Amniotic epithelial cell (primary cell): ENCODE data around the gene CSTB.
"Not testable (repeated sequence)": the region's sequence is repeated elsewhere in the genome, so short reads cannot be mapped to it uniquely, and the experiment has no call there.

ENCODE experiments used
- DNase-seq: peaks from one replicate; pipeline ENCODE4 v3.0.0-alpha.2; 2010; ENCODE audit warnings: low read depth

Gene CSTB

GRCh38 chr21:43775795-43776430 lies at the start of gene CSTB:
Gene CSTB, minus strand, starts transcription at chr21:43776308. Its CDS starts 39 bp downstream, at chr21:43776269.
- no peak for DNase-seq

GRCh38 chr21:43825242-43825935 lies 49.3 kb upstream of the CSTB start:
- no peak for DNase-seq

GRCh38 chr21:43824333-43825241 lies 48.5 kb upstream of the CSTB start:
- DNase-seq: peak; percentile 44

GRCh38 chr21:43822741-43823140 lies 46.6 kb upstream of the CSTB start:
- DNase-seq: not testable (repeated sequence)

- not testable (repeated sequence) for DNase-seq
Observed at GRCh38 chr21:43822166-43822565, 46.1 kb upstream of the CSTB start.

- no peak for DNase-seq
Observed at GRCh38 chr21:43820466-43820865, 44.4 kb upstream of the CSTB start.

- no peak for DNase-seq
Observed at GRCh38 chr21:43819511-43820405, 43.6 kb upstream of the CSTB start.

GRCh38 chr21:43818685-43819084 lies 42.6 kb upstream of the CSTB start:
- no peak for DNase-seq

GRCh38 chr21:43817157-43818086 lies 41.3 kb upstream of the CSTB start:
- no peak for DNase-seq

GRCh38 chr21:43816611-43817071 lies 40.5 kb upstream of the CSTB start:
- no peak for DNase-seq

GRCh38 chr21:43815991-43816390 lies 39.9 kb upstream of the CSTB start:
- DNase-seq: no peak

GRCh38 chr21:43815107-43815613 lies 39.1 kb upstream of the CSTB start:
- no peak for DNase-seq

GRCh38 chr21:43814215-43815106 lies 38.4 kb upstream of the CSTB start:
- DNase-seq: no peak

- no peak for DNase-seq
Observed at GRCh38 chr21:43813656-43813980, 37.5 kb upstream of the CSTB start.

- no peak for DNase-seq
Observed at GRCh38 chr21:43812957-43813655, 37.0 kb upstream of the CSTB start.

- DNase-seq: no peak
Observed at GRCh38 chr21:43812139-43812821, 36.2 kb upstream of the CSTB start.

- no peak for DNase-seq
Observed at GRCh38 chr21:43811262-43812105, 35.4 kb upstream of the CSTB start.
